Loucy (cell line): ENCODE data around the gene ID3.

ENCODE experiments used
- H2AFZ ChIP-seq: fragments of 200-600 bp; sonication (generic); 2 replicates; pipeline ENCODE4 v1.6.0; 2016; ENCODE audit warnings: antibody characterized with exemption, mild to moderate bottlenecking, low read length, moderate library complexity
- H3F3A ChIP-seq: fragments of 200-600 bp; 2 replicates; pipeline ENCODE4 v1.6.0; 2016; ENCODE audit warnings: antibody characterized with exemption, low read depth, mild to moderate bottlenecking
- H3K27me3 ChIP-seq: fragments of 200-600 bp; sonication (generic); 2 replicates; pipeline ENCODE4 v1.6.1; 2014; ENCODE audit warnings: low read length, mild to moderate bottlenecking; ENCODE audit not compliant: insufficient read depth, poor library complexity, severe bottlenecking
- H3K36me3 ChIP-seq: fragments of 200-600 bp; sonication (generic); 2 replicates; pipeline ENCODE4 v1.6.1; 2016; ENCODE audit warnings: low read length; ENCODE audit not compliant: insufficient read depth
- H3K4me1 ChIP-seq: fragments of 200-600 bp; sonication (generic); 2 replicates; pipeline ENCODE4 v1.5.1; 2014; ENCODE audit warnings: low read length, mild to moderate bottlenecking; ENCODE audit not compliant: insufficient read depth, poor library complexity, severe bottlenecking
- H3K4me2 ChIP-seq: fragments of 200-600 bp; sonication (generic); 2 replicates; pipeline ENCODE4 v1.6.0; 2014; ENCODE audit warnings: antibody characterized with exemption, low read length, low read depth, mild to moderate bottlenecking; ENCODE audit not compliant: poor library complexity, severe bottlenecking
- H3K4me3 ChIP-seq: fragments of 200-600 bp; sonication (generic); 2 replicates; pipeline ENCODE4 v1.5.1; 2014; ENCODE audit warnings: low read length, mild to moderate bottlenecking, mixed read lengths; ENCODE audit not compliant: poor library complexity, severe bottlenecking
- H3K79me2 ChIP-seq: fragments of 200-600 bp; sonication (generic); 2 replicates; pipeline ENCODE4 v1.6.1; 2014; ENCODE audit warnings: low read length; ENCODE audit not compliant: insufficient read depth
- H3K9ac ChIP-seq: fragments of 200-600 bp; sonication (generic); 2 replicates; pipeline ENCODE4 v1.6.0; 2014; ENCODE audit warnings: mild to moderate bottlenecking, low read depth, low read length, moderate library complexity; ENCODE audit not compliant: poor library complexity, severe bottlenecking
- H3K9me2 ChIP-seq: fragments of 200-600 bp; sonication (generic); replicated peaks from 2 replicates; pipeline ENCODE4 v1.6.1; 2016; ENCODE audit warnings: low read depth, low read length, mixed read lengths
- H3K9me3 ChIP-seq: fragments of 200-600 bp; sonication (generic); 2 replicates; pipeline ENCODE4 v1.6.1; 2014; ENCODE audit warnings: mild to moderate bottlenecking, antibody characterized with exemption, low read length, low read depth; ENCODE audit not compliant: insufficient read depth
- H4K20me1 ChIP-seq: fragments of 200-600 bp; sonication (generic); 2 replicates; pipeline ENCODE4 v1.6.0; 2014; ENCODE audit warnings: antibody characterized with exemption, low read length, mild to moderate bottlenecking; ENCODE audit not compliant: insufficient read depth, poor library complexity, severe bottlenecking
- CTCF ChIP-seq: fragments of 200-600 bp; sonication (generic); conservative IDR thresholded peaks from 2 replicates; pipeline ENCODE4 v1.5.1; 2014; ENCODE audit warnings: mild to moderate bottlenecking, antibody characterized with exemption, low read length
- EZH2phosphoT487 ChIP-seq: fragments of 200-600 bp; IDR thresholded peaks from 2 replicates; pipeline ENCODE4 v1.6.1; 2018; ENCODE audit warnings: antibody characterized with exemption, mild to moderate bottlenecking, moderate library complexity, borderline replicate concordance

ID3 gene

GRCh38 chr1:23531562-23532094, 27.7 kb downstream of the ID3 start:
- Histone ChIP-seq H3K9me3 (no peaks in the 10 kb centered on the region), H3K4me3 (peak overlapping the region; percentile 93), H3K4me1 (peaks cover 69% of the 10 kb centered on the region)

GRCh38 chr1:23530747-23531561, 28.3 kb downstream of the ID3 start, which contains the start of gene E2F2:
Gene E2F2 (minus strand): TSS chr1:23531233. CDS start chr1:23530793, 440 bp downstream.
- H3K79me2 ChIP-seq, result peaks cover 44% of the 10 kb centered on the region
- H3K4me3 ChIP-seq, result peak within 1 kb of the TSS; percentile 93
- H3K4me2 ChIP-seq, result peak within 1 kb of the TSS; percentile 95
- H3K9me2 ChIP-seq, result no peaks in the 10 kb centered on the region
- H3K9ac ChIP-seq, result peak within 1 kb of the TSS; percentile 98
- H2AFZ ChIP-seq, result peak within 1 kb of the TSS; percentile 91
- peaks cover 15% of the 10 kb centered on the region for H4K20me1 ChIP-seq
- H3K27me3 ChIP-seq, result peaks cover 5% of the 10 kb centered on the region
- peaks cover 21% of the 10 kb centered on the region for H3F3A ChIP-seq
- peaks cover 76% of the 10 kb centered on the region for H3K4me1 ChIP-seq
- no peaks in the 10 kb centered on the region for H3K36me3 ChIP-seq
- peak; percentile 35 for TF ChIP-seq CTCF
- no peak for TF ChIP-seq EZH2phosphoT487
- no peaks in the 10 kb centered on the region for H3K9me3 ChIP-seq

More at GRCh38 chr1:23531562-23532094, 27.7 kb downstream of the ID3 start:
- TF ChIP-seq EZH2phosphoT487, result no peak
- no peak for TF ChIP-seq CTCF
- Histone ChIP-seq H3K9me2 (no peaks in the 10 kb centered on the region), H3K36me3 (no peaks in the 10 kb centered on the region), H3K4me2 (peak overlapping the region; percentile 95), H3F3A (peaks cover 21% of the 10 kb centered on the region), H3K9ac (peak overlapping the region; percentile 98), H2AFZ (peak overlapping the region; percentile 91), H4K20me1 (peaks cover 11% of the 10 kb centered on the region), H3K27me3 (peaks cover 5% of the 10 kb centered on the region), H3K79me2 (peaks cover 37% of the 10 kb centered on the region)

- Histone ChIP-seq H2AFZ (peak overlapping the region; percentile 82), H3K4me1 (peaks cover 80% of the 10 kb centered on the region), H4K20me1 (peaks cover 19% of the 10 kb centered on the region), H3K27me3 (peaks cover 5% of the 10 kb centered on the region), H3F3A (peaks cover 24% of the 10 kb centered on the region), H3K9me2 (no peaks in the 10 kb centered on the region), H3K79me2 (peaks cover 51% of the 10 kb centered on the region), H3K4me2 (peak overlapping the region; percentile 95), H3K9me3 (no peaks in the 10 kb centered on the region), H3K9ac (peak overlapping the region; percentile 98), H3K36me3 (no peaks in the 10 kb centered on the region), H3K4me3 (peak overlapping the region; percentile 93)
- TF ChIP-seq CTCF, result no peak
- TF ChIP-seq EZH2phosphoT487, result no peak
These were observed 29.1 kb downstream of the ID3 start for GRCh38 chr1:23530087-23530746.
